Left lung (tissue), 10 donors: ENCODE data around the gene RENBP. TPM values are rescaled to one million over a fixed set of nuclear protein-coding genes. Genes with fewer than 3 reads are reported as not detected.

Experiments
- ATAC-seq: fragments of 200-7000 bp; cut with Tn5 transposase; one replicate; pipeline ENCODE4 v1.9.1; 2020; ENCODE audit warnings: moderate library complexity
- DNase-seq, 4 donors: peaks; one replicate each; pipeline ENCODE4 v3.0.0-alpha.2; 2013 to 2020
- H3K27ac ChIP-seq, 2 donors: fragments of 200-600 bp; sonication (generic) in 1 of 2; one replicate each; pipeline versions ENCODE4 v1.5.0 to v1.8.0; 2020 to 2021
- H3K27me3 ChIP-seq, 2 donors: fragments of 200-600 bp; sonication (generic) in 1 of 2; one replicate each; pipeline versions ENCODE4 v1.5.0 to v1.8.0; 2020 to 2021
- H3K36me3 ChIP-seq, 2 donors: fragments of 200-600 bp; sonication (generic) in 1 of 2; one replicate each; pipeline versions ENCODE4 v1.5.0 to v1.8.0; 2020 to 2021
- H3K4me1 ChIP-seq, 2 donors: fragments of 200-600 bp; one replicate each; pipeline ENCODE4 v1.8.0; 2021
- H3K4me3 ChIP-seq, 2 donors: fragments of 200-600 bp; sonication (generic) in 1 of 2; one replicate each; pipeline versions ENCODE4 v1.5.0 to v1.8.0; 2020 to 2021; ENCODE audit warnings: mild to moderate bottlenecking in 1 of 2
- H3K9me3 ChIP-seq, 2 donors: fragments of 200-600 bp; sonication (generic) in 1 of 2; one replicate each; pipeline versions ENCODE4 v1.5.0 to v1.8.0; 2020 to 2021
- CTCF ChIP-seq, 2 donors: fragments of 200-600 bp; sonication (generic) in 1 of 2; IDR thresholded peaks; one replicate each; pipeline versions ENCODE4 v1.5.0 to v1.8.0; 2021; ENCODE audit warnings: antibody characterized with exemption in 2 of 2
- intact Hi-C, 2 donors: fragments of 100-400 bp; cut with DNase I; formaldehyde crosslinking; loops; one replicate each; pipeline versions ENCODE4 v1.11.2 to v1.14.2; 2022
- polyA plus RNA-seq, 6 donors: library from polyadenylated mRNA; unstranded; fragments of 120-200 nt; gene quantifications; one replicate each; pipeline ENCODE4 v1.2.1, GENCODE V29; 2013; ENCODE audit not compliant: insufficient read length in 6 of 6
- total RNA-seq, 2 donors: library from RNA; stranded (reverse); fragmentation: NEBNext Ultra II Directional; extraction: Animal tissue kit (Norgen Biotek cat#: 25700); gene quantifications; one replicate each; pipeline ENCODE4 v1.2.1, GENCODE V29; 2021
- donor health status: DM: no; HTN: yes; CAD: no.
- donor health status: DM: no; HTN: no; CAD: no.

The RENBP gene
- total and polyA plus RNA-seq, 8 donors, result 5.2 to 62.1 (median 6.7) TPM

DNA sequence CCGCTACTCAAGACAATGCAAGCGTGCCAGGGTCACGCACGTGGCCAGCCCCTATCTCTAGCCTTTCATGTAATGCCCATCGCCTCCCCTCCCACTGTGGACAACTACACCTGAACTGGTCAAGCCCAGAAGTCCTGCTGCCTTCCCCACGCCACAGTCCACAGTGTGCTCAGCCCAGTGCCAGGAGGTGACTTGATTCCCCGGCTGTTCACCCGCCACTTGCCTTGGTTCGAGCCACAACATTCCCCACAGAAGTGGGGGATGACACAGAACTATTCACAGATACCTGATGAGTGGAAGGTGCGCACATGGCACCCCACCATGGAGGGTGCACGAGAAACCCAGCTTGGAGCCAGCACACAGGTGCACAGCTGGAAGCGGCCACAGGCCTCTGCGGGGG, 25.2 kb downstream of the RENBP start:
- DNase-seq (peak in 2 of 4 donors; percentile 29 to 38), ATAC-seq (no peak)
- intact Hi-C loops, result no loop called here
- Histone ChIP-seq H3K9me3 (no peaks in the 10 kb centered on the region), H3K4me3 (no peak overlapping the region), H3K27ac (no peak overlapping the region), H3K4me1 (peaks cover 4 to 31% of the 10 kb centered on the region in 2 donors), H3K27me3 (no peaks in the 10 kb centered on the region), H3K36me3 (peaks cover 0 to 50% of the 10 kb centered on the region in 2 donors)
- TF ChIP-seq CTCF (IDR thresholded peaks at IDR 0.05), result no peak

GRCh38 chrX:153917869-153918268, 26.6 kb downstream of the RENBP start:
- Histone ChIP-seq H3K4me1 (peaks cover under 1 to 19% of the 10 kb centered on the region in 2 donors), H3K4me3 (no peak overlapping the region), H3K9me3 (no peaks in the 10 kb centered on the region), H3K27ac (no peak overlapping the region), H3K27me3 (no peaks in the 10 kb centered on the region), H3K36me3 (peaks cover 0 to 63% of the 10 kb centered on the region in 2 donors)
- DNase-seq, result no peak
- no peak for TF ChIP-seq CTCF (IDR thresholded peaks at IDR 0.05)
- intact Hi-C loops, result no loop called here
- ATAC-seq, result no peak

- Histone ChIP-seq H3K36me3 (peaks cover 0 to 72% of the 10 kb centered on the region in 2 donors), H3K27ac (no peak overlapping the region), H3K27me3 (no peaks in the 10 kb centered on the region), H3K9me3 (no peaks in the 10 kb centered on the region), H3K4me3 (no peak overlapping the region), H3K4me1 (no peaks in the 10 kb centered on the region)
- intact Hi-C loops, result no loop called here
- ATAC-seq (no peak), DNase-seq (no peak)
- no peak for TF ChIP-seq CTCF (IDR thresholded peaks at IDR 0.05)
These were observed 30.7 kb downstream of the RENBP start for GRCh38 chrX:153913701-153914100.

DNA sequence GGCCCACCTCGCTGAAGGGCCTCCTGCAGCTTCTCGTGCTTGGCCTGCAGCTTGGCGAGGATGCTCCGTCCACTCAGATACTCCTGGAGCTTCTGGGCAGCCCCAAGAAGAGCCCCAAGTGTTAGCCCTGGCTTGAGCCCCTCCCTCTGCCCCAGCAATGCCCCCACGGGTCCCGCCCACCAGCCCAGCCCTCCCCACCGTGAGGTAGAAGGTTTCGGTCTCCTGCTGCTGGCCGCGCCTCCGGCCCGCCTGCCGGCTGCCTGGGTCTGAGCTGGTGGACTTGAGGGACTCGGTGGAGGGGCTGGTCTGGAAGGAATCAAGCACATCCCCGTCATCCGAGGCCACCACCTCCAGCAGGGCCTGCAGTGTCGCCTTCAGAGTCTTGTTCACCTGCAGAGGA, 31.2 kb downstream of the RENBP start:
- peaks cover 0 to 72% of the 10 kb centered on the region in 2 donors for H3K36me3 ChIP-seq
- no peaks in the 10 kb centered on the region for H3K4me1 ChIP-seq
- intact Hi-C loops, result no loop called here
- DNase-seq (peak in 1 of 4 donors; percentile 39), ATAC-seq (no peak)
- no peaks in the 10 kb centered on the region for H3K27me3 ChIP-seq
- TF ChIP-seq CTCF (IDR thresholded peaks at IDR 0.05), result no peak
- H3K27ac ChIP-seq, result no peak overlapping the region
- no peak overlapping the region for H3K4me3 ChIP-seq
- H3K9me3 ChIP-seq, result no peaks in the 10 kb centered on the region

- Histone ChIP-seq H3K4me1 (no peaks in the 10 kb centered on the region), H3K9me3 (no peaks in the 10 kb centered on the region), H3K27me3 (no peaks in the 10 kb centered on the region), H3K4me3 (no peak overlapping the region), H3K27ac (no peak overlapping the region), H3K36me3 (peaks cover 0 to 73% of the 10 kb centered on the region in 2 donors)
- DNase-seq, result no peak
- ATAC-seq, result no peak
- TF ChIP-seq CTCF (IDR thresholded peaks at IDR 0.05), result no peak
- intact Hi-C loops, result no loop called here
These were observed 32.6 kb downstream of the RENBP start for GRCh38 chrX:153911798-153912197.
